Gastrocnemius medialis (tissue), 4 donors: ENCODE results near the gene TCEAL3. TPM values are rescaled to one million over a fixed set of nuclear protein-coding genes. Genes with fewer than 3 reads are reported as not detected.
A peak's percentile ranks its signal among the peaks of the same experiment; 100 is the strongest.

ENCODE experiments used
- ATAC-seq, 2 donors: fragments of 150-250 bp; one replicate each; pipeline ENCODE4 v1.9.1; 2016
- DNase-seq, 2 donors: peaks; one replicate each; pipeline ENCODE4 v3.0.0-alpha.2; 2019
- H3K27ac ChIP-seq, 4 donors: fragments of 200-600 bp; sonication (generic); 1 replicate in 1 of 4; 2 replicates in 3 of 4; pipeline ENCODE4 v1.5.1; 2016 to 2018; ENCODE audit warnings: mild to moderate bottlenecking in 2 of 4, moderate library complexity in 1 of 4
- H3K27me3 ChIP-seq, 3 donors: fragments of 200-600 bp; sonication (generic) in 2 of 3; 1 replicate in 1 of 3; 2 replicates in 2 of 3; pipeline versions ENCODE4 v1.5.1 to v1.6.0; 2016 to 2019; ENCODE audit warnings: mild to moderate bottlenecking in 1 of 3, moderate library complexity in 1 of 3
- H3K36me3 ChIP-seq, 2 donors: fragments of 200-600 bp; sonication (generic) in 1 of 2; one replicate each; pipeline ENCODE4 v1.5.1; 2017 to 2018
- H3K4me1 ChIP-seq, 2 donors: fragments of 200-600 bp; sonication (generic) in 1 of 2; one replicate each; pipeline ENCODE4 v1.5.1; 2016 to 2017; ENCODE audit warnings: mild to moderate bottlenecking in 2 of 2
- H3K4me3 ChIP-seq, 4 donors: fragments of 200-600 bp; sonication (generic) in 3 of 4; 1 replicate in 1 of 4; 2 replicates in 3 of 4; pipeline ENCODE4 v1.5.1; 2016 to 2019; ENCODE audit warnings: mild to moderate bottlenecking in 2 of 4
- H3K9me3 ChIP-seq, 3 donors: fragments of 200-600 bp; sonication (generic) in 2 of 3; 1 replicate in 1 of 3; 2 replicates in 2 of 3; pipeline ENCODE4 v1.5.1; 2016 to 2019
- POLR2A ChIP-seq, 2 donors: fragments of 450-650 bp; IDR thresholded peaks; one replicate each; pipeline ENCODE4 v1.6.1; 2017; ENCODE audit warnings: antibody characterized with exemption in 2 of 2, mild to moderate bottlenecking in 2 of 2, moderate library complexity in 2 of 2
- in situ Hi-C, 4 donors: fragments of 200-750 bp; cut with MboI; loops; one replicate each; pipeline versions ENCODE4 v1.15.0 to v1.8.0; 2017; ENCODE audit warnings: low sequenced_read_pairs in 4 of 4
- intact Hi-C: fragments of 100-400 bp; cut with DNase I; formaldehyde crosslinking; loops from one replicate; pipeline ENCODE4 v1.15.1; 2023; ENCODE audit warnings: low total_unique reads
- total RNA-seq, 4 donors: library from RNA; depleted of rRNA; stranded (reverse); fragments of >200 nt; gene quantifications; one replicate each; pipeline versions ENCODE4 v1.1.0 to v1.2.3, GENCODE V29; 2016
- TF ChIP-seq, protein P1 (sequence below), 5 experiments: fragments of 450-650 bp in 3 of 5; fragments of 200-600 bp in 2 of 5; sonication (generic) in 2 of 5; IDR thresholded peaks in 4 of 5; conservative IDR thresholded peaks in 1 of 5; 1 replicate in 4 of 5; 2 replicates in 1 of 5; pipeline ENCODE4 v1.5.1; 2016 to 2019; ENCODE audit warnings: antibody characterized with exemption in 5 of 5, mild to moderate bottlenecking in 3 of 5, moderate library complexity in 3 of 5

Gene TCEAL3
- total RNA-seq, 4 donors from 2014 or later = 5.0 to 9.2 (median 7.1) TPM

DNA sequence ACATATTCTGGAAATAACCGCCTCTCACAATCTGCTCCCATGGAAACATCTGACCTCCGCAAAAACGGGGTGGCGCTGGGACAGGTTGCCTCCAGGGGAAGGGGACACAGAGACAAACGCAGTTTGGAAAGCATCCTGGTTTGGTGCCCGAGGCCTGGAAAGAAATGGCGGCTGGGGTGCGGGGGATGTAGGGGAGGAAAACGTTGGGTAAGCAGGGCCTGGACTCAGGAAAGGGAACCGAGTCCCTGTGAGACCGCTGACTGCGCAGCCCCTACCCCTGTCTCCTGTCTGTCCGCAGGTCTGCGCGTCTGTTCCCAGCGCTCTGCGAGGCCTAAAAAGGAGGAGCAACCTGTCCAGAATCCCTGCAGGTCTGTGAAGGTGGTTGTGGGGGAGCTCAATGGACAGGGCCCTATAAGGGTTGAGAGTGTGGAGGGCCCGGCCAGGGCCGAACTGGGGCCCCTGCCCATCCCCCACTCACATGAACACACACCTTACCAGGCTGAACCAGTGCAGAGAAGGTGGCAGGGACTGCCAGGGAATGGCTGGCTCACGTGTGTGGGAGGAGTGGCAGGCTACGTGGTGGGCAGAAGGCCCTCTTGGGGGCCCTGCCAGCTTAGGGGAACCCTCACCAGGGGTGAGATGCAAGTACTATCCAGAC is 672 bp downstream of the TCEAL3 start:
- ATAC-seq (peak; percentile 33 to 41), DNase-seq (peak in 1 of 2 donors; percentile 13)
- H3K27me3 ChIP-seq = peaks cover 0 to 5% (median 0%) of the 10 kb centered on the region in 3 donors
- no peaks in the 10 kb centered on the region for H3K9me3 ChIP-seq
- in situ Hi-C loops (no loop called here), intact Hi-C loops (loop anchor here (5.0 kb wide), 1 partner anchor 79 kb away; the partner anchor contains the start of gene MORF4L2)
- H3K4me3 ChIP-seq = peak overlapping the region; percentile 61 to 67 (median 62)
- no peaks in the 10 kb centered on the region for H3K4me1 ChIP-seq
- TF ChIP-seq, protein P1, sequence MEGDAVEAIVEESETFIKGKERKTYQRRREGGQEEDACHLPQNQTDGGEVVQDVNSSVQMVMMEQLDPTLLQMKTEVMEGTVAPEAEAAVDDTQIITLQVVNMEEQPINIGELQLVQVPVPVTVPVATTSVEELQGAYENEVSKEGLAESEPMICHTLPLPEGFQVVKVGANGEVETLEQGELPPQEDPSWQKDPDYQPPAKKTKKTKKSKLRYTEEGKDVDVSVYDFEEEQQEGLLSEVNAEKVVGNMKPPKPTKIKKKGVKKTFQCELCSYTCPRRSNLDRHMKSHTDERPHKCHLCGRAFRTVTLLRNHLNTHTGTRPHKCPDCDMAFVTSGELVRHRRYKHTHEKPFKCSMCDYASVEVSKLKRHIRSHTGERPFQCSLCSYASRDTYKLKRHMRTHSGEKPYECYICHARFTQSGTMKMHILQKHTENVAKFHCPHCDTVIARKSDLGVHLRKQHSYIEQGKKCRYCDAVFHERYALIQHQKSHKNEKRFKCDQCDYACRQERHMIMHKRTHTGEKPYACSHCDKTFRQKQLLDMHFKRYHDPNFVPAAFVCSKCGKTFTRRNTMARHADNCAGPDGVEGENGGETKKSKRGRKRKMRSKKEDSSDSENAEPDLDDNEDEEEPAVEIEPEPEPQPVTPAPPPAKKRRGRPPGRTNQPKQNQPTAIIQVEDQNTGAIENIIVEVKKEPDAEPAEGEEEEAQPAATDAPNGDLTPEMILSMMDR (IDR thresholded peaks at IDR 0.05 in 4 of 5, conservative IDR thresholded peaks at IDR 0.05 in 1 of 5) = no peak
- TF ChIP-seq POLR2A (IDR thresholded peaks at IDR 0.05) = no peak
- no peaks in the 10 kb centered on the region for H3K36me3 ChIP-seq
- peak overlapping the region; percentile 75 to 82 (median 78) for H3K27ac ChIP-seq

GRCh38 chrX:103610282-103610681 is 2.5 kb downstream of the TCEAL3 start:
- intact Hi-C loops = no loop called here
- in situ Hi-C loops = no loop called here
- no peaks in the 10 kb centered on the region for H3K36me3 ChIP-seq
- no peaks in the 10 kb centered on the region for H3K9me3 ChIP-seq
- H3K27me3 ChIP-seq = peaks cover 0 to 5% (median 0%) of the 10 kb centered on the region in 3 donors
- ATAC-seq (no peak), DNase-seq (no peak)
- no peaks in the 10 kb centered on the region for H3K4me1 ChIP-seq
- no peak overlapping the region for H3K27ac ChIP-seq
- no peak overlapping the region for H3K4me3 ChIP-seq
- no peak for TF ChIP-seq POLR2A (IDR thresholded peaks at IDR 0.05)
- TF ChIP-seq, protein P1 (IDR thresholded peaks at IDR 0.05 in 4 of 5, conservative IDR thresholded peaks at IDR 0.05 in 1 of 5) = no peak

- H3K27ac ChIP-seq = no peak overlapping the region
- H3K4me3 ChIP-seq = no peak overlapping the region
- DNase-seq = no peak
- in situ Hi-C loops (no loop called here), intact Hi-C loops (no loop called here)
- no peaks in the 10 kb centered on the region for H3K9me3 ChIP-seq
- no peaks in the 10 kb centered on the region for H3K27me3 ChIP-seq
- H3K36me3 ChIP-seq = no peaks in the 10 kb centered on the region
- no peak for ATAC-seq
- TF ChIP-seq POLR2A (IDR thresholded peaks at IDR 0.05) = no peak
- TF ChIP-seq, protein P1 (IDR thresholded peaks at IDR 0.05 in 4 of 5, conservative IDR thresholded peaks at IDR 0.05 in 1 of 5) = no peak
- H3K4me1 ChIP-seq = no peaks in the 10 kb centered on the region
Observed at GRCh38 chrX:103613362-103613890, 5.7 kb downstream of the TCEAL3 start.

GRCh38 chrX:103614999-103615398 is 7.2 kb downstream of the TCEAL3 start:
- Histone ChIP-seq H3K4me1 (no peaks in the 10 kb centered on the region), H3K4me3 (no peak overlapping the region), H3K9me3 (no peaks in the 10 kb centered on the region), H3K36me3 (no peaks in the 10 kb centered on the region), H3K27ac (no peak overlapping the region), H3K27me3 (no peaks in the 10 kb centered on the region)
- no peak for TF ChIP-seq POLR2A (IDR thresholded peaks at IDR 0.05)
- TF ChIP-seq, protein P1 (IDR thresholded peaks at IDR 0.05 in 4 of 5, conservative IDR thresholded peaks at IDR 0.05 in 1 of 5) = no peak
- ATAC-seq (no peak), DNase-seq (no peak)
- in situ Hi-C loops = no loop called here
- intact Hi-C loops = no loop called here
